GM18517 (cell line): ENCODE results near the gene PRMT3.
"Not testable (repeated sequence)": the region's sequence is repeated elsewhere in the genome, so short reads cannot be mapped to it uniquely, and the experiment has no call there.

Experiments used
- ATAC-seq: cut with Tn5 transposase; IDR thresholded peaks from one replicate; pipeline ENCODE4 v1.9.1; 2021; ENCODE audit warnings: mild to moderate bottlenecking, moderate library complexity; ENCODE audit not compliant: unreplicated experiment

PRMT3 gene

GRCh38 chr11:20453657-20454316 is 66.3 kb downstream of the PRMT3 start:
- ATAC-seq = no peak

- no peak for ATAC-seq
These were observed 69.7 kb downstream of the PRMT3 start for GRCh38 chr11:20457001-20457799.

- ATAC-seq = no peak
These were observed 70.6 kb downstream of the PRMT3 start for GRCh38 chr11:20457934-20458680.

GRCh38 chr11:20458905-20459632 is 71.6 kb downstream of the PRMT3 start:
- no peak for ATAC-seq

GRCh38 chr11:20459865-20460264 is 72.3 kb downstream of the PRMT3 start:
- ATAC-seq = no peak

- no peak for ATAC-seq
These were observed 77.0 kb downstream of the PRMT3 start for GRCh38 chr11:20464518-20464917.

- no peak for ATAC-seq
These were observed 80.1 kb downstream of the PRMT3 start for GRCh38 chr11:20467487-20468185.

- no peak for ATAC-seq
These were observed 82.8 kb downstream of the PRMT3 start for GRCh38 chr11:20470348-20470747.

GRCh38 chr11:20471929-20472328 is 84.4 kb downstream of the PRMT3 start:
- ATAC-seq = not testable (repeated sequence)

- no peak for ATAC-seq
These were observed 86.8 kb downstream of the PRMT3 start for GRCh38 chr11:20474176-20474881.

- ATAC-seq = no peak
These were observed 87.5 kb downstream of the PRMT3 start for GRCh38 chr11:20474882-20475517.

- no peak for ATAC-seq
These were observed 90.0 kb downstream of the PRMT3 start for GRCh38 chr11:20477418-20478090.

GRCh38 chr11:20479513-20479912 is 92.0 kb downstream of the PRMT3 start:
- ATAC-seq = no peak

- no peak for ATAC-seq
These were observed 96.4 kb downstream of the PRMT3 start for GRCh38 chr11:20483931-20484330.

GRCh38 chr11:20484416-20484815 is 96.9 kb downstream of the PRMT3 start:
- not testable (repeated sequence) for ATAC-seq

GRCh38 chr11:20488352-20488751 is 100.8 kb downstream of the PRMT3 start:
- ATAC-seq = no peak

- peak; percentile 66 for ATAC-seq
These were observed 102.4 kb downstream of the PRMT3 start for GRCh38 chr11:20489948-20490347.

- ATAC-seq = no peak
These were observed 105.8 kb downstream of the PRMT3 start for GRCh38 chr11:20493340-20493739.
